NT2/D1 (cell line): Measurements from ENCODE around the gene APC2.

Source experiments
- DNase-seq: peaks from one replicate; pipeline ENCODE4 v3.0.0-alpha.2; 2011; ENCODE audit warnings: low read depth, low spot score
- H3K27me3 ChIP-seq: 2 replicates; pipeline ENCODE4 v1.6.0; 2011; ENCODE audit warnings: mild to moderate bottlenecking; ENCODE audit not compliant: insufficient read length, insufficient read depth
- H3K36me3 ChIP-seq: 2 replicates; pipeline ENCODE4 v1.6.1; 2011; ENCODE audit warnings: mild to moderate bottlenecking, low read length, mixed read lengths; ENCODE audit not compliant: insufficient read depth, insufficient read length
- H3K4me1 ChIP-seq: 2 replicates; pipeline ENCODE4 v1.5.1; 2011; ENCODE audit not compliant: insufficient read depth, insufficient read length
- H3K4me3 ChIP-seq: 2 replicates; pipeline ENCODE4 v1.5.1; 2011; ENCODE audit warnings: low read depth; ENCODE audit not compliant: insufficient read length
- H3K9ac ChIP-seq: 2 replicates; pipeline ENCODE4 v1.6.0; 2011; ENCODE audit warnings: low read depth; ENCODE audit not compliant: insufficient read length
- H3K9me3 ChIP-seq: 2 replicates; pipeline ENCODE4 v1.5.1; 2011; ENCODE audit warnings: mild to moderate bottlenecking, low read length; ENCODE audit not compliant: insufficient read depth
- SUZ12 ChIP-seq: IDR thresholded peaks from 2 replicates; pipeline ENCODE4 v1.6.1; 2011; ENCODE audit not compliant: insufficient read length, insufficient read depth; ENCODE audit errors: extremely low read depth
- YY1 ChIP-seq: IDR thresholded peaks from 2 replicates; pipeline ENCODE4 v1.6.1; 2011; ENCODE audit not compliant: insufficient read length, insufficient read depth
- ZNF274 ChIP-seq: IDR thresholded peaks from 2 replicates; pipeline ENCODE4 v1.6.1; 2011; ENCODE audit warnings: mild to moderate bottlenecking, low read depth, low read length

The APC2 gene

GRCh38 chr19:1455002-1455335 lies 5.0 kb downstream of the APC2 start:
- Histone ChIP-seq H3K27me3 (peaks cover 62% of the 10 kb centered on the region), H3K36me3 (no peaks in the 10 kb centered on the region), H3K9me3 (no peaks in the 10 kb centered on the region), H3K9ac (no peak overlapping the region), H3K4me1 (peaks cover 32% of the 10 kb centered on the region), H3K4me3 (no peak overlapping the region)
- DNase-seq = no peak
- TF ChIP-seq YY1 = no peak
- TF ChIP-seq ZNF274 = no peak
- TF ChIP-seq SUZ12 = no peak

DNA sequence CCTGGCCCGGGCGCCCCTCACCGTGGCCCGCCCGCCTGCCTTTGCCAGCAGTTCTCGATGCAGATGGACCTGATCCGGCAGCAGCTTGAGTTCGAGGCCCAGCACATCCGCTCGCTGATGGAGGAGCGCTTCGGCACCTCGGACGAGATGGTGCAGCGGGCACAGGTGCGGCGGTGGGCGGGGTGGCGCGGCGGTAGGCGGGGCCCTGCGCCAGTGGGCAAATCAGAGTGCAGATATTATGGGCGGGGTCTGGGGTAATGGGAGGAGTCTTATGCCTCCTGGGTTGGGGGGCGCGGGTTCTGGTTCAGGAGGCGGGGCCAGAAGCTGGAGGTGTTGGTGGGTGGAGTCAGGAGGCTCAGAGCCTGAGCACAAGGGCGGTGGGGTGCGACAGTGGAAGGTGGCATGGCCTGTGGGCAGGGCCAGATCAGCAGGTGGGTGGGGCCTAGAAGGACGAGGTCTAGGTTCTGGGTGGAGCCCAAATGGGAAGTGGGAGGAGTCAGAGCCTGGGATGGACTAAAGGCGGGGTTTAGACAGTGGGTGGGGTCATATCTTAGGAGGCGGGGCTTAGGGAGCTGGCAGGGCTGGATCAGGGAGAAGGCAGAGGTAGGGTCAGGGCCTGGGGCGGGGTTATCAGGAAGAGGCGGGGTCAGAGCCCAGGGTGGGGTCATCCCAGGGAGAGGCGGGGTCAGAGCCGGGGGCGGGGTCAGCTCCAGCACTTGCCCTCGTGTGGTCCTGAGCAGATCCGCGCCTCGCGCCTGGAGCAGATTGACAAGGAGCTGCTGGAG lies 5.6 kb downstream of the APC2 start:
- no peak for DNase-seq

DNA sequence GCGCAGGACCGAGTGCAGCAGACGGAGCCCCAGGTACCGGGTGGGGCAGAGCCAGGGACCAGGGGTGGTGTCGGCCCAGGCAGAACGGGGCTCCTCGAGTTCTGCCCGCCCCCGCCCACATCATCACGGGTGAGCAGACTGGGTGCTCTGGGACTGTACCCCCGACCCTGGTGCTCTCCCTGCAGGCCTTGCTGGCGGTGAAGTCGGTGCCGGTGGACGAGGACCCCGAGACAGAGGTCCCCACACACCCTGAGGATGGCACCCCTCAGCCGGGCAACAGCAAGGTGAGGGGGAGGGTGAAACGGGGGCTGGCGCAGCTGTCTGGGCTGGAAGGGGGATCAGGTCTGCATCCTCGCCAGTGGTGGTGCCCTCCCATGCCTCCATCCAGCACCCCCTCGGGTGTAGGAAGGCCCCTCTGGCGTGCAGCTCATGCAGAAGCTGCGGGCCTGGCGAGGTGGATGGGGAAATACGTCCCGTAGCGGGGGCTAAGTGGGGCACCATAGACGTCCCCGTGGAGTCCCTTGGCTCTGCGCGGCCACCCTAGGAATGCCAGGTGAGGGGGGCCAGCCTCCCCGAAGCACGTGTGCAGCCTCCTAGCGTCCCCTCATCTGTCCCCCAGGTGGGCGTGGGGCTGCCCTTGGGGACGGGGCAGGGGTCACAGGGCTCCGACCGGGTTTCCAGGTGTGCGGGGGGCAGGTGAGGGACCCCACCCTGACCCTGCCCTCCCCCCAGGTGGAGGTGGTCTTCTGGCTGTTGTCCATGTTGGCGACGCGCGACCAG lies 6.4 kb downstream of the APC2 start:
- Histone ChIP-seq H3K27me3 (peaks cover 49% of the 10 kb centered on the region), H3K36me3 (peaks cover 12% of the 10 kb centered on the region), H3K9ac (peak overlapping the region; percentile 74), H3K4me1 (peaks cover 32% of the 10 kb centered on the region), H3K4me3 (no peak overlapping the region), H3K9me3 (no peaks in the 10 kb centered on the region)
- DNase-seq = no peak
- TF ChIP-seq ZNF274 (no peak), YY1 (no peak), SUZ12 (no peak)

More for the DNA sequence above, 5.6 kb downstream of the APC2 start:
- no peak overlapping the region for H3K4me3 ChIP-seq
- H3K9ac ChIP-seq = no peak overlapping the region
- peaks cover 56% of the 10 kb centered on the region for H3K27me3 ChIP-seq
- TF ChIP-seq YY1 = no peak
- no peak for TF ChIP-seq ZNF274
- TF ChIP-seq SUZ12 = no peak
- H3K4me1 ChIP-seq = peaks cover 32% of the 10 kb centered on the region
- H3K9me3 ChIP-seq = no peaks in the 10 kb centered on the region
- H3K36me3 ChIP-seq = peaks cover 5% of the 10 kb centered on the region

GRCh38 chr19:1457031-1457739 lies 7.3 kb downstream of the APC2 start:
- peaks cover 40% of the 10 kb centered on the region for H3K27me3 ChIP-seq
- no peak overlapping the region for H3K4me3 ChIP-seq
- TF ChIP-seq SUZ12 = no peak
- TF ChIP-seq ZNF274 = no peak
- no peak for TF ChIP-seq YY1
- H3K36me3 ChIP-seq = peaks cover 12% of the 10 kb centered on the region
- no peaks in the 10 kb centered on the region for H3K9me3 ChIP-seq
- DNase-seq = no peak
- peaks cover 30% of the 10 kb centered on the region for H3K4me1 ChIP-seq
- peak overlapping the region; percentile 74 for H3K9ac ChIP-seq

DNA sequence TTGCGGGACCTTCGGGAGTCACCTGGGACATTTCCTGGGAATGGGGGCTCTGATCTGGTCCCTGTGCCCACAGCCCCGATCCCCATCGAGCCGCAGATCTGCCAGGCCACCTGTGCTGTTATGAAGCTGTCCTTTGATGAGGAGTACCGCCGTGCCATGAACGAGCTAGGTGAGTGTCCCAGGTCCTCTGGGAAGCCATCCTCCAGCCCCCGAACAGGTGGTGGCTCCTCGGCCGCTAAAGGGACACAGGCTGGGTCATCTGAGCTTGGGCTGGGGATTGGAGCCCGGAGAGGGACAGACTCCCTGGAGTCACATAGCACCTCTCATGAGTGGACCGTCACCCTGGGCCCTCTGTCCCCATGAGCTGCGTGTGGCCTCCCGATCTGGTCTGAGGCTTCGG lies 8.0 kb downstream of the APC2 start:
- TF ChIP-seq SUZ12 = no peak
- no peak for TF ChIP-seq YY1
- no peak for TF ChIP-seq ZNF274
- Histone ChIP-seq H3K9ac (no peak overlapping the region), H3K36me3 (peaks cover 12% of the 10 kb centered on the region), H3K27me3 (peaks cover 33% of the 10 kb centered on the region), H3K4me1 (peaks cover 23% of the 10 kb centered on the region), H3K9me3 (no peaks in the 10 kb centered on the region), H3K4me3 (no peak overlapping the region)
- DNase-seq = no peak

DNA sequence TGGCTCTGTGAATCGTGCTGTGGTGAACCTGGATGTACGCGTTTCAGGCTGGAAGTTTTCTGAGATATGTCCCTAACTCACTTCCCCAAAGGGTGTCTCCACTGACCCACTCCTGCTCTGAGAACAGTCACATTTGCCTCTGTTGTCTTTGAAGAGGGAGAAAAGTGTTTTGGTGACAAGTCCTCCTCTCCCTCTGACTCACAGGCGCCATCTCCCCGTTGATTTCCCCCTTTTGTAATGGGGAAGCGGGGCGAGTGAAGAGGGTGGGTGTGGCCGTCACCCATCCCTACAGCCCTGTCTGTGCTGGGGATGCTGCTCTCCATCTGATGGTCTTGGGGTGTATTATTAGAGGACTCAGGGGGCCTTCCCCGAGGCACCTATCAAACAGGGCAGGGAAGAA lies 9.6 kb downstream of the APC2 start:
- Histone ChIP-seq H3K4me1 (peaks cover 13% of the 10 kb centered on the region), H3K27me3 (peaks cover 18% of the 10 kb centered on the region), H3K4me3 (no peak overlapping the region), H3K9me3 (no peaks in the 10 kb centered on the region), H3K36me3 (peaks cover 12% of the 10 kb centered on the region), H3K9ac (no peak overlapping the region)
- TF ChIP-seq SUZ12 (no peak), ZNF274 (no peak), YY1 (no peak)
- no peak for DNase-seq

DNA sequence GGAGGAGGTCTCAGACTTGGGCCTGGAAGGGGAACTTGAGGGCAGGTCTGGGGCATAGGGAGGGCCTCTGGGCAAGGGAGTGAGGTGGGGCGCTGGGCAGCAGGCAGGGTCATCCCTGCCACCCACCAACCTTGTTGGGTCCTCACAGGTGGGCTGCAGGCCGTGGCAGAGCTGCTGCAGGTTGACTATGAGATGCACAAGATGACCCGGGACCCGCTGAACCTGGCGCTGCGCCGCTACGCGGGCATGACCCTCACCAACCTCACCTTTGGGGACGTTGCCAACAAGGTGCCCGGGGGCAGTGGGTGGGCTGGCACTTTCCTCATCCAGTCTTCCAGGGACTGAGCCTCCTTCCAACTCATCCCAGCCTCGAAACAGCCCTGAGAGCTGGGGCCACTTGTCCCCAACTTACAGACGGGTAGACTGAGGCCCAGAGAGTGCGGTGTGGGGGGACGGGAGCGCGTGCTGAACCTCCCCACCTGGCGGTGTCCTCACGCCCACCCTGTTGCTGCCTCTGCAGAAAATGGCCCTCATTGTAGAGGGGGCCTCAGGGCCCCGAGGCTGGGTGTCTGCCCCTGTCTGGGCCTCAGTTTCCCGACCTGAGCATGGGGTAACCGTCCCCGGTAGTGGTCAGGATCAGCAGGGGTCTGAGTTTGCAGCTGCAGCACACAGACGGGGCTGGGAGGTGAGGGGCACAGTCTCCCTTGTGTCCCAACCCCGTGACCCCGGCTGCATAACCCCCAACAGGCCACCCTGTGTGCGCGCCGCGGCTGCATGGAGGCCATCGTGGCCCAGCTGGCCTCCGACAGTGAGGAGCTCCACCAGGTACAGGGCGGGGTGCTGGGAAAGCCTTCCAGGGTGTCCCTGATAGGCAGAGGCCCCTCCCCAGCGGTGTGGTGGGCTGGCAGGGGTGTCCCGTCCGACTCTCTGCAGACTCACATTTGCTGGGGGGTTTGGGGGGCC lies 10.4 kb downstream of the APC2 start:
- no peaks in the 10 kb centered on the region for H3K9me3 ChIP-seq
- no peak for TF ChIP-seq SUZ12
- no peak for TF ChIP-seq YY1
- peaks cover 16% of the 10 kb centered on the region for H3K4me1 ChIP-seq
- no peak overlapping the region for H3K9ac ChIP-seq
- no peak overlapping the region for H3K4me3 ChIP-seq
- H3K27me3 ChIP-seq = peaks cover 19% of the 10 kb centered on the region
- DNase-seq = no peak
- peaks cover 12% of the 10 kb centered on the region for H3K36me3 ChIP-seq
